ENCODE data around the gene CHID1.

Gene CHID1

DNA sequence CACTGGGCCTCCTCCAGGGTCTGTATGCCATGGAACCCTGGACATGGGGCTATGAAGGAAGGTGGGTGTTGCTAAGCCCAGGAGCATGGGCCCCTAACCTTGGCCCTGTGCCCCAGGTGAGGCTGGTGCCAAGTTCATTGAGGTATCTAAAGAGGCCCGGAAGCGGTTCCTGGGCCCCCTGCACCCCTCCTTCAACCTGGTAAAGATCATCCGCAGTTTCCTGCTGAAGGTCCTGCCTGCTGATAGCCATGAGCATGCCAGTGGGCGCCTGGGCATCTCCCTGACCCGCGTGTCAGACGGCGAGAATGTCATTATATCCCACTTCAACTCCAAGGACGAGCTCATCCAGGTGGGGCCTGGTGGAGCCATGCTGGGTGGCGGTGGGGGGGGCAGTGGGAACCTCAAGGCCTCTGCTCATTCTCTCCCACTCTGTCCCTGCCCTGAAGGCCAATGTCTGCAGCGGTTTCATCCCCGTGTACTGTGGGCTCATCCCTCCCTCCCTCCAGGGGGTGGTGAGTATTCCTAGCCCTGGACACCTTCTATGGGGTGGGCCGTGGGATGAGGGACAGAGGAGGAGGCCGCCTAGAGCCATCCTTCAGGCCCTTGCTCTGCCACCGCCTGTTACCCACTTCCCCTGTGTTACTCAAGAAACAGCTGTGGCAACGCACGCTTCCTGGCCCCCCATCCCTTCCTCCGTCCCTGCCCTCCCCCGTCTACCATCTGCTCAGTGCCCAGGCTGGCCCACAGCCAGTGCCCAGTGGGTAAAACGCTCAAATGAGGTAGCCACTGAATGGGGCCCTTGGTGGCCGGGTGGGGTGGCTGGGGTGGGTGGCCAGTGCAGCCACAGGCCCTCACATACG, 88.9 kb downstream of the CHID1 start:
- no peak overlapping the region for H3K27ac ChIP-seq (ENCODE audit: low read depth, low read length)
- H3K9ac ChIP-seq (ENCODE audit: low read length): no peak overlapping the region
- H2BK5ac ChIP-seq (ENCODE audit: low read depth, low read length, poor library complexity): no peak overlapping the region
- H3K4me1 ChIP-seq (ENCODE audit: control insufficient read depth in 1 of 2, insufficient read depth in 2 of 2, low read length in 2 of 2): peaks cover 13 to 14% of the 10 kb centered on the region in 2 experiments
- H3K36me3 ChIP-seq (ENCODE audit: control insufficient read depth in 1 of 2, insufficient read depth in 2 of 2, low read length in 2 of 2): peaks cover 25% of the 10 kb centered on the region in 2 experiments
- no peak overlapping the region for H3K4me3 ChIP-seq (ENCODE audit: low read depth, low read length)
- H3K79me1 ChIP-seq (ENCODE audit: low read length): peaks cover 7% of the 10 kb centered on the region
- H4K12ac ChIP-seq (ENCODE audit: low read depth, low read length): no peak overlapping the region
- H3K23ac ChIP-seq (ENCODE audit: low read length): no peak overlapping the region
- no peak overlapping the region for H3K18ac ChIP-seq (ENCODE audit: low read length)
- H3K4me2 ChIP-seq (ENCODE audit: low read length): no peak overlapping the region
- H4K91ac ChIP-seq (ENCODE audit: low read depth, low read length): no peak overlapping the region
- peaks cover 3% of the 10 kb centered on the region for H3K79me2 ChIP-seq (ENCODE audit: control insufficient read depth, insufficient read depth, low read length, poor library complexity)
- H2BK12ac ChIP-seq (ENCODE audit: low read length): no peak overlapping the region
- WGBS (ENCODE audit: extremely low coverage, insufficient coverage, insufficient read length): no CpG with 5 or more reads among the region's 22 CpGs
- H4K8ac ChIP-seq (ENCODE audit: low read depth, low read length): no peak overlapping the region
- no peak overlapping the region for H3K4ac ChIP-seq (ENCODE audit: low read depth, low read length)
- H2AK5ac ChIP-seq (ENCODE audit: low read length): no peak overlapping the region
- no peak overlapping the region for H2AFZ ChIP-seq (ENCODE audit: insufficient read depth, low read length, poor library complexity)
- H3K9me3 ChIP-seq (ENCODE audit: insufficient read depth, low read depth, low read length): peaks cover 2% of the 10 kb centered on the region
- no peaks in the 10 kb centered on the region for H3K27me3 ChIP-seq (ENCODE audit: insufficient read depth, low read length)
- no peak for DNase-seq
- H3K14ac ChIP-seq (ENCODE audit: low read length): no peak overlapping the region
- H2BK120ac ChIP-seq (ENCODE audit: insufficient read depth, low read length, poor library complexity): no peak overlapping the region

DNA sequence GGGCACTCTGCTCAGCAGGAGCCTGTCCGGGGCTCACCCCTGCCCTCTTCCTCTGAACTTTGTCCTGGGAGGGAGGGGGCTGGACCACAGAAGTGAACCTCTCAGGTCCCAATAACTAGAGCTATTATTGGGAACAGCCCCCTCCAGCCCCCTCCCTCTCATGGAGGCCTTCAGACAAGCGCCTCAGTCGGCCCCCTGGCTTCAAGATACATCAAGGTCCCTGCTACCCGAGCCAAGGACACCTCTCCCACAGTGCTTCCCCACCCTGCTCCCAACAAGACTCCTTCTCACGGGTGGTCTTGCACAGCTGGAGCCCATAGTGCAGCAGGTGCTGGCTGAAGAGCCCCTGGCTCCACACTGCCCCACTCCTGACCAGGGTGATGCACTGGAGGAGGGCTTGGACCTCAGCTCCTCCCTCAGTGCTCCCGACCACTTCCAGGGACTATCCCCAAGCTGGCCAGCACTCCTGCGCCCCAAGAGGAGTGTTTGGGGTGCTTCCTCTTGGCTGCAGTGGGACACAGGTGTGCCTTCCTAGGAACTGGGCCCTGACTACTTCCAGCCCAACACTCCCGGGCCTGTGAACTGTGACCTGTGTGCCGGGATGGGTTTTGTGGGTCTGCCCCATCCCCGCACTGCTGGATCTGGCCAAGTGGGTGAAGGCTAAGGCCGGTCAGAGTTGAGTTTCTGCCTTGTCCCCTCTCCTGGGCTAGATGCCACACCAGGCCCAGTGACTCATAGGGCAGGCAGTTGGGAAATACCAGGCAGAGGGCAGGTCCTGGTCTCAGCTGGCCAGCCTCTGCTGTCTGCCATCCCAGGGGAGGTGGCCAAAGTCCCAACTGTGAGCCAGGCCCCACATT, 89.7 kb downstream of the CHID1 start:
- H3K4me1 ChIP-seq (ENCODE audit: control insufficient read depth in 1 of 2, insufficient read depth in 2 of 2, low read length in 2 of 2): peaks cover 13 to 14% of the 10 kb centered on the region in 2 experiments
- peak overlapping the region; percentile 96 for H3K4me2 ChIP-seq (ENCODE audit: low read length)
- peaks cover 3% of the 10 kb centered on the region for H3K79me2 ChIP-seq (ENCODE audit: control insufficient read depth, insufficient read depth, low read length, poor library complexity)

DNA sequence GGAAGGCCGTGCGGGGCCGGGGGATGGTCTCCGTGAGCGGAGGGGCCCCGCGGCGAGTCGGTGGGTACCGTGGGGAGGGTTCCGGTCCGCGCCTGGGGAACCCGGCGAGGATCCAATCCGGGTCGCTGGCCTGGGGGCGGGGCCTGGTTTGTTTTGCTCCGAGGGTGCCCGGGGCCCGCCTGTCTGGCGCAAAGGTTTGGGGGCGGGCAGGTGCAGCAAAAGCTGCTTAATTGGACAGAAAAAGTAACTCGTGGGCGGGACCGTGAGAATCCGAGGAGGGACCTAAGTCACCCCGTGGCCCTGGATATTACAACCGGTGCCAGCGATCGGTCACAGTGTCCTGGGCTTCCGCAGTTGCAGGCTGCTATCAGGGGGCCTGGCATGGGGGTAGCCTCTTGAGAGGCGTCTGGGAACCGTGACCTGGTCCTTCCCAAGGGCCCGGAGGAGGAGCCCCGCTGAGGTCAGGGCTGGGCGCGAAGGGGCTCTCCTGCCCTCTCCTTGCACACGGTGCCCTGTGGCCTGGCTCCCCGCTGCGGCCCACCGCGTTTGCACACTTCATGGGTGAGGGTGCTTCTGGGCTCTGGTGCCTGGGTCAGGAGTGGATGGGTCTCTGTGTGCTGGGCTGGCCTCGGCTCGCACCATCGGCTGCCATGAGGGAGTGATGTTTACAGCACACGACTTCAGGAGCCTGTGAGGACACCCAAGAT, 90.5 kb downstream of the CHID1 start:
- no peak overlapping the region for H2BK5ac ChIP-seq (ENCODE audit: low read depth, low read length, poor library complexity)
- no peak overlapping the region for H2BK12ac ChIP-seq (ENCODE audit: low read length)
- H3K4me1 ChIP-seq (ENCODE audit: control insufficient read depth in 1 of 2, insufficient read depth in 2 of 2, low read length in 2 of 2): peaks cover 13 to 14% of the 10 kb centered on the region in 2 experiments
- H3K79me2 ChIP-seq (ENCODE audit: control insufficient read depth, insufficient read depth, low read length, poor library complexity): peaks cover 3% of the 10 kb centered on the region
- no peak overlapping the region for H3K18ac ChIP-seq (ENCODE audit: low read length)
- H2BK120ac ChIP-seq (ENCODE audit: insufficient read depth, low read length, poor library complexity): no peak overlapping the region
- H3K79me1 ChIP-seq (ENCODE audit: low read length): peaks cover 7% of the 10 kb centered on the region
- peaks cover 23 to 25% of the 10 kb centered on the region in 2 experiments for H3K36me3 ChIP-seq (ENCODE audit: control insufficient read depth in 1 of 2, insufficient read depth in 2 of 2, low read length in 2 of 2)
- H3K23ac ChIP-seq (ENCODE audit: low read length): no peak overlapping the region
- no CpG with 5 or more reads among the region's 47 CpGs for WGBS (ENCODE audit: extremely low coverage, insufficient coverage, insufficient read length)
- H3K4me2 ChIP-seq (ENCODE audit: low read length): peak overlapping the region; percentile 96
- no peak overlapping the region for H3K4ac ChIP-seq (ENCODE audit: low read depth, low read length)
- no peak overlapping the region for H3K14ac ChIP-seq (ENCODE audit: low read length)
- no peak overlapping the region for H2AK5ac ChIP-seq (ENCODE audit: low read length)
- no peak overlapping the region for H4K8ac ChIP-seq (ENCODE audit: low read depth, low read length)
- H3K27me3 ChIP-seq (ENCODE audit: insufficient read depth, low read length): no peaks in the 10 kb centered on the region
- peak overlapping the region; percentile 95 for H3K4me3 ChIP-seq (ENCODE audit: low read depth, low read length)
- H4K91ac ChIP-seq (ENCODE audit: low read depth, low read length): no peak overlapping the region
- no peak overlapping the region for H2AFZ ChIP-seq (ENCODE audit: insufficient read depth, low read length, poor library complexity)
- H3K27ac ChIP-seq (ENCODE audit: low read depth, low read length): no peak overlapping the region
- no peak overlapping the region for H4K12ac ChIP-seq (ENCODE audit: low read depth, low read length)
- peaks cover 2% of the 10 kb centered on the region for H3K9me3 ChIP-seq (ENCODE audit: insufficient read depth, low read depth, low read length)
- peak; percentile 80 to 89 for DNase-seq
- H3K9ac ChIP-seq (ENCODE audit: low read length): no peak overlapping the region

More for the DNA sequence above, 89.7 kb downstream of the CHID1 start:
- Histone ChIP-seq H3K79me1 (ENCODE audit: low read length) (peaks cover 7% of the 10 kb centered on the region), H2AFZ (ENCODE audit: insufficient read depth, low read length, poor library complexity) (no peak overlapping the region), H2AK5ac (ENCODE audit: low read length) (no peak overlapping the region), H3K18ac (ENCODE audit: low read length) (no peak overlapping the region), H3K4me3 (ENCODE audit: low read depth, low read length) (no peak overlapping the region), H2BK120ac (ENCODE audit: insufficient read depth, low read length, poor library complexity) (no peak overlapping the region), H3K9me3 (ENCODE audit: insufficient read depth, low read depth, low read length) (peaks cover 2% of the 10 kb centered on the region), H4K91ac (ENCODE audit: low read depth, low read length) (no peak overlapping the region), H3K36me3 (ENCODE audit: control insufficient read depth in 1 of 2, insufficient read depth in 2 of 2, low read length in 2 of 2) (peaks cover 25% of the 10 kb centered on the region in 2 experiments), H4K12ac (ENCODE audit: low read depth, low read length) (no peak overlapping the region), H4K8ac (ENCODE audit: low read depth, low read length) (no peak overlapping the region), H3K14ac (ENCODE audit: low read length) (no peak overlapping the region), H3K27me3 (ENCODE audit: insufficient read depth, low read length) (no peaks in the 10 kb centered on the region), H3K27ac (ENCODE audit: low read depth, low read length) (no peak overlapping the region), H3K23ac (ENCODE audit: low read length) (no peak overlapping the region), H3K9ac (ENCODE audit: low read length) (no peak overlapping the region), H3K4ac (ENCODE audit: low read depth, low read length) (no peak overlapping the region), H2BK12ac (ENCODE audit: low read length) (no peak overlapping the region), H2BK5ac (ENCODE audit: low read depth, low read length, poor library complexity) (no peak overlapping the region)
- DNase-seq: peak; percentile 66 to 67
- no CpG with 5 or more reads among the region's 11 CpGs for WGBS (ENCODE audit: extremely low coverage, insufficient coverage, insufficient read length)
